ENCODE results near the gene EPB41L4A.

The EPB41L4A gene

DNA sequence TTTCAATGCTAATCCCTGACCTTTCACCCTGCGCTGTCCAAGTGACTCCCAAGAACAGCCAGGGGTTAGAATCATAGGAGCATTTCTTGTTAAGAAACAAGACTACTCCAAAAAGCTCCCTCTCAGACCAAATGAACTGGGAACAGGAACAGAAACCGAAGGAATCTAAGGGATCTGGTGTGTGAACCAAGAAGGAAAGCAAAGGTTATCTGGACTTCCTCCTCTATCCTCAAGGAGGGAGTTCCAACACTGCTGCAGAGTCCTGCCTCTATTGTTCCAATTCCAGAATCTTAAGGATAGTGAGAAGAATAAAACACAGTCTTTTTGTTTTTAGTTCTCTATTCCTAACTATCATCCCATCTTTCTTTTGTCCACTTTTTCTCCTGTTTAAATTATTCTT is 87.2 kb downstream of the EPB41L4A start:
- H2AFZ ChIP-seq (ENCODE audit: low read depth), result no peak overlapping the region
- no peak overlapping the region for H3K27ac ChIP-seq
- no peak overlapping the region for H3K4me3 ChIP-seq (IDR thresholded peaks at IDR 0.05; ENCODE audit: insufficient read depth, low read depth, low read length)
- no peaks in the 10 kb centered on the region for H3K36me3 ChIP-seq (ENCODE audit: insufficient read depth)
- no peaks in the 10 kb centered on the region for H3K79me2 ChIP-seq (ENCODE audit: insufficient read depth, low read depth)
- H4K20me1 ChIP-seq (ENCODE audit: insufficient read depth), result no peaks in the 10 kb centered on the region
- no peaks in the 10 kb centered on the region for H3K4me1 ChIP-seq (ENCODE audit: low read depth, poor library complexity, severe bottlenecking)
- TF ChIP-seq, protein P1, sequence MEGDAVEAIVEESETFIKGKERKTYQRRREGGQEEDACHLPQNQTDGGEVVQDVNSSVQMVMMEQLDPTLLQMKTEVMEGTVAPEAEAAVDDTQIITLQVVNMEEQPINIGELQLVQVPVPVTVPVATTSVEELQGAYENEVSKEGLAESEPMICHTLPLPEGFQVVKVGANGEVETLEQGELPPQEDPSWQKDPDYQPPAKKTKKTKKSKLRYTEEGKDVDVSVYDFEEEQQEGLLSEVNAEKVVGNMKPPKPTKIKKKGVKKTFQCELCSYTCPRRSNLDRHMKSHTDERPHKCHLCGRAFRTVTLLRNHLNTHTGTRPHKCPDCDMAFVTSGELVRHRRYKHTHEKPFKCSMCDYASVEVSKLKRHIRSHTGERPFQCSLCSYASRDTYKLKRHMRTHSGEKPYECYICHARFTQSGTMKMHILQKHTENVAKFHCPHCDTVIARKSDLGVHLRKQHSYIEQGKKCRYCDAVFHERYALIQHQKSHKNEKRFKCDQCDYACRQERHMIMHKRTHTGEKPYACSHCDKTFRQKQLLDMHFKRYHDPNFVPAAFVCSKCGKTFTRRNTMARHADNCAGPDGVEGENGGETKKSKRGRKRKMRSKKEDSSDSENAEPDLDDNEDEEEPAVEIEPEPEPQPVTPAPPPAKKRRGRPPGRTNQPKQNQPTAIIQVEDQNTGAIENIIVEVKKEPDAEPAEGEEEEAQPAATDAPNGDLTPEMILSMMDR (conservative IDR thresholded peaks at IDR 0.05; ENCODE audit: low read depth, low read length), result no peak
- H3K9ac ChIP-seq, result no peak overlapping the region
- no peaks in the 10 kb centered on the region for H3K27me3 ChIP-seq (ENCODE audit: insufficient read depth, low read depth)
- H3K4me2 ChIP-seq, result no peak overlapping the region

DNA sequence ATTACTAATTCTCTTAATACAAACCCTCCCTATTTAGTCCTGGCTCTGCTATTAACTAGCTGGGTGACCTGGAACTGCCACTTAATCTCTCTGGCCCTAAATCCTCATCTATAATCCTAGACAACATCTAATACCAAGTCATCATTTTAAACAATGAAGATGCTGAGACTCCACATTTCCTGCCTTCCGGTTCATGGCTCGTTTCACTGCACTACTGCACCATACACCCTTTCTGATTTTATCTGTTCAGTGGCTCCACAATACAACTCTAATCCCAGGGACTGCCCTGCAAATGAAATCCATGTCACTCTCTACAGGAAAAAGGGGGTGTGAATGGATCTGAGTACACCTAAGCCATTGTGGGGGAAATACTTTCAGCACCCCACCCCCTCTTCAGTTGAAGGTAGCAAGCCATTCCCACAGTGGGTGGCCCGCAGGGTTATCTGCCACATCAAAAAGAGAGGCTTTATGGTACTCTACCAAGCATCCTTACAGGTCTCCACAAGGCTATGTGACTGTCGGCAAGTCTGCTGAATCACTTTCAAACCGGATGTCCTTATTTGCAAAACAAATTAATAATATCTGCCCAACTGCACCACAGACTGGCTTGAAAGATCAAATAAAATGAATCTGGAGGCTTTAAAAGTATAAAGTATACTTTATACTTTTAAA is 89.5 kb downstream of the EPB41L4A start:
- H3K79me2 ChIP-seq (ENCODE audit: insufficient read depth, low read depth), result no peaks in the 10 kb centered on the region
- no peak overlapping the region for H3K4me3 ChIP-seq (IDR thresholded peaks at IDR 0.05; ENCODE audit: insufficient read depth, low read depth, low read length)
- H3K27ac ChIP-seq, result no peak overlapping the region
- no peak overlapping the region for H3K9ac ChIP-seq
- no peaks in the 10 kb centered on the region for H4K20me1 ChIP-seq (ENCODE audit: insufficient read depth)
- H3K36me3 ChIP-seq (ENCODE audit: insufficient read depth), result no peaks in the 10 kb centered on the region
- no peak overlapping the region for H2AFZ ChIP-seq (ENCODE audit: low read depth)
- no peak overlapping the region for H3K4me2 ChIP-seq
- no peaks in the 10 kb centered on the region for H3K4me1 ChIP-seq (ENCODE audit: low read depth, poor library complexity, severe bottlenecking)
- H3K27me3 ChIP-seq (ENCODE audit: insufficient read depth, low read depth), result no peaks in the 10 kb centered on the region
- TF ChIP-seq, protein P1 (conservative IDR thresholded peaks at IDR 0.05; ENCODE audit: low read depth, low read length), result no peak

DNA sequence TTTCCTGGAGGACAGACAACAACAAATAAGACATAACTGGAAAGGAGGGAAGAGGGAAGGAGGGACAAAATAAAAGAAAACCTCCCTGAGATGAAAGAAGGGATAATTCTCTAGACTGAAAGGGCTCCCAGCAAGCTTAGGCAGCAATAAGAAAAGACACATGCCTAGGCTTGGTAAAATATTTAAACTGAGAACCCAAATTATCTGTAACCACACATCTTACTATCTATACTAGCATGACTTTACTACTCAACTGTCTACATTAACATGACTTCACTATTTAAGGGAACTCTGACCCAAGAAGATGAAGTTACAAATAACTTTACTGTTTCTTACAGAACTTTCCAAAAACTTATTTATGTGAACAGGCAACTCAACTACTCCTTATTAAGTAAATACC is 95.9 kb downstream of the EPB41L4A start:
- H3K27ac ChIP-seq, result no peak overlapping the region
- H3K4me2 ChIP-seq, result no peak overlapping the region
- no peaks in the 10 kb centered on the region for H3K36me3 ChIP-seq (ENCODE audit: insufficient read depth)

DNA sequence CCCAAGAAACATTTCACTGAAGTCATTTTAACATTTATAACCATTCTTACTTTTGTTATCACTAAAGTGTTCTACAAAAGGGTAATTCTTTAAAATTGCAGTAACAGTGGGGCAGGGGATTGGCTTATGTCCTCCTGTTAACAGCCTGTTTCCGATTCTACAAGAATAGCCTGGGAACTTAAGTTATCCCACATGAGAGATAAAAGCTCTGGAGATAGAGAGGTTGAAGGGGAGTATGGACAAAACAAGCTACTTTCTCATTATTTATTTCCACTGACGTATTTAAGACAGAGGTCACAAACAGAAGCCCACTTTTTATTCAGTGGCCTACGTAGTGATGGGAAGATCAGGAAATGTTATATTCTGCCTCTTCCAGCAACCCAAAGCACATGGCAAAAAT is 98.7 kb downstream of the EPB41L4A start:
- Histone ChIP-seq H3K27me3 (ENCODE audit: insufficient read depth, low read depth) (no peaks in the 10 kb centered on the region), H4K20me1 (ENCODE audit: insufficient read depth) (no peaks in the 10 kb centered on the region), H3K27ac (no peak overlapping the region), H2AFZ (ENCODE audit: low read depth) (no peak overlapping the region), H3K79me2 (ENCODE audit: insufficient read depth, low read depth) (no peaks in the 10 kb centered on the region), H3K4me3 (IDR thresholded peaks at IDR 0.05; ENCODE audit: insufficient read depth, low read depth, low read length) (no peak overlapping the region), H3K9ac (no peak overlapping the region), H3K4me1 (ENCODE audit: low read depth, poor library complexity, severe bottlenecking) (no peaks in the 10 kb centered on the region), H3K36me3 (ENCODE audit: insufficient read depth) (no peaks in the 10 kb centered on the region), H3K4me2 (no peak overlapping the region)
- TF ChIP-seq, protein P1 (conservative IDR thresholded peaks at IDR 0.05; ENCODE audit: low read depth, low read length), result no peak

More for the DNA sequence above, 95.9 kb downstream of the EPB41L4A start:
- TF ChIP-seq, protein P1 (conservative IDR thresholded peaks at IDR 0.05; ENCODE audit: low read depth, low read length), result no peak
- no peaks in the 10 kb centered on the region for H3K27me3 ChIP-seq (ENCODE audit: insufficient read depth, low read depth)
- H3K79me2 ChIP-seq (ENCODE audit: insufficient read depth, low read depth), result no peaks in the 10 kb centered on the region
- no peak overlapping the region for H3K4me3 ChIP-seq (IDR thresholded peaks at IDR 0.05; ENCODE audit: insufficient read depth, low read depth, low read length)
- H3K9ac ChIP-seq, result no peak overlapping the region
- no peaks in the 10 kb centered on the region for H4K20me1 ChIP-seq (ENCODE audit: insufficient read depth)
- H3K4me1 ChIP-seq (ENCODE audit: low read depth, poor library complexity, severe bottlenecking), result no peaks in the 10 kb centered on the region
- H2AFZ ChIP-seq (ENCODE audit: low read depth), result no peak overlapping the region

All from KMS-11 (cell line).